HepG2 (cell line): ENCODE measurements around the gene LHFPL6. TPM values are rescaled to one million over a fixed set of nuclear protein-coding genes. Genes with fewer than 3 reads are reported as not detected.

Experiments used
- ATAC-seq: fragments of 200-7000 bp; cut with Tn5 transposase; 3 replicates; pipeline ENCODE4 v1.9.1; 2020; ENCODE audit warnings: mild to moderate bottlenecking, moderate library complexity
- BruUV-seq: library from RNA; stranded (reverse); fragments of 400-500 nt; replicated peaks from 2 replicates; lab custom pipeline; 2021; lab: Mats Ljungman, UMichigan
- CTCF ChIA-PET: fragments of 300-600 bp; formaldehyde crosslinking; extraction: SDS; loops from one replicate; lab custom pipeline; 2021; ENCODE audit warnings: low total read pairs, inconsistent platforms, low intra/inter-chr PET ratio; lab: Yijun Ruan, JAX
- POLR2A ChIA-PET: fragments of 350-600 bp; sonication (Branson Sonifier 250); formaldehyde crosslinking; loops from one replicate; lab custom pipeline; 2020; ENCODE audit warnings: antibody characterized with exemption, inconsistent platforms; lab: Yijun Ruan, JAX
- DNase-seq: peaks from one replicate; pipeline ENCODE4 v3.0.0-alpha.2; 2015; ENCODE audit warnings: low spot score
- FAIRE-seq: peaks from 3 replicates; lab custom pipeline; 2011; peaks lifted over from hg19 to GRCh38; lab: Jason Lieb, UNC
- H2AFZ ChIP-seq: one replicate; pipeline ENCODE4 v1.6.1; 2011; ENCODE audit warnings: low read length, inconsistent platforms
- H3K27ac ChIP-seq: fragments of 300-600 bp; 3 replicates; pipeline ENCODE4 v1.8.0; 2011; ENCODE audit warnings: mixed run types, mild to moderate bottlenecking, mixed read lengths, low read length, inconsistent platforms; ENCODE audit not compliant: insufficient read depth; ENCODE audit errors: extremely low read length
- H3K27me3 ChIP-seq, 2 experiments: fragments of 200-600 bp in 1 of 2; 2 replicates in 1 of 2; 3 replicates in 1 of 2; pipeline versions ENCODE4 v1.6.0 to v1.8.0; 2011; ENCODE audit warnings: low read length in 2 of 2, mild to moderate bottlenecking in 2 of 2, moderate library complexity in 2 of 2, inconsistent platforms in 1 of 2; ENCODE audit not compliant: insufficient read depth in 2 of 2, control insufficient read depth in 1 of 2
- H3K36me3 ChIP-seq, 2 experiments: fragments of 200-600 bp in 1 of 2; replicated peaks in 1 of 2; 2 replicates in 1 of 2; 3 replicates in 1 of 2; pipeline versions ENCODE4 v1.5.1 to v1.8.0; 2011; ENCODE audit warnings: low read length in 2 of 2, inconsistent platforms in 1 of 2; ENCODE audit not compliant: insufficient read depth in 2 of 2, control insufficient read depth in 1 of 2
- H3K4me1 ChIP-seq: 2 replicates; pipeline ENCODE4 v1.5.1; 2012; ENCODE audit warnings: low read length, inconsistent platforms; ENCODE audit not compliant: insufficient read depth
- H3K4me2 ChIP-seq: 2 replicates; pipeline ENCODE4 v1.6.0; 2011; ENCODE audit warnings: low read depth, low read length, inconsistent platforms
- H3K4me3 ChIP-seq, 3 experiments: fragments of 200-600 bp in 1 of 3; sonication (generic), shearing (Covaris generic) in 1 of 3; replicated peaks in 1 of 3; 2 replicates each; pipeline ENCODE4 v1.5.1; 2011 to 2016; ENCODE audit warnings: low read length in 3 of 3, inconsistent platforms in 2 of 3, low read depth in 2 of 3, mild to moderate bottlenecking in 2 of 3, control low read depth in 1 of 3, mixed read lengths in 1 of 3; ENCODE audit not compliant: insufficient read depth in 1 of 3
- H3K79me2 ChIP-seq: one replicate; pipeline ENCODE4 v1.6.1; 2011; ENCODE audit warnings: low read length, inconsistent platforms; ENCODE audit not compliant: insufficient read depth
- H3K9ac ChIP-seq: 2 replicates; pipeline ENCODE4 v1.6.0; 2011; ENCODE audit warnings: mild to moderate bottlenecking, low read depth, low read length, inconsistent platforms; ENCODE audit not compliant: insufficient read depth
- H3K9me3 ChIP-seq: 2 replicates; pipeline ENCODE4 v1.5.1; 2012; ENCODE audit warnings: mild to moderate bottlenecking, low read length
- H4K20me1 ChIP-seq: 2 replicates; pipeline ENCODE4 v1.6.0; 2011; ENCODE audit warnings: inconsistent platforms, mild to moderate bottlenecking, low read length, moderate library complexity; ENCODE audit not compliant: insufficient read depth
- FIP1L1 ChIP-seq: fragments of 200-400 bp; formaldehyde crosslinking; IDR thresholded peaks from 2 replicates; pipeline ENCODE4 v1.6.1; 2018; ENCODE audit warnings: low read depth, mild to moderate bottlenecking, low read length, moderate library complexity, borderline replicate concordance; ENCODE audit not compliant: insufficient read depth
- GABPA ChIP-seq, 2 experiments: IDR thresholded peaks; 2 replicates each; pipeline ENCODE4 v1.6.1; 2011 to 2016; ENCODE audit warnings: low read depth in 2 of 2, low read length in 1 of 2, missing biosample characterization in 1 of 2, missing genetic modification characterization in 1 of 2
- HHEX ChIP-seq: IDR thresholded peaks from 2 replicates; pipeline ENCODE4 v1.6.1; 2016; ENCODE audit warnings: control low read depth
- MBD4 ChIP-seq: IDR thresholded peaks from 2 replicates; pipeline ENCODE4 v1.6.1; 2012; ENCODE audit warnings: low read length, inconsistent platforms, borderline replicate concordance
- REXO4 ChIP-seq: sonication (generic); formaldehyde crosslinking; IDR thresholded peaks from 2 replicates; pipeline ENCODE4 v1.8.0; 2022; ENCODE audit warnings: missing genetic modification reagents, mild to moderate bottlenecking, borderline replicate concordance
- SAFB2 ChIP-seq: sonication (generic); formaldehyde crosslinking; IDR thresholded peaks from 2 replicates; pipeline ENCODE4 v1.5.1; 2020; ENCODE audit warnings: missing genetic modification reagents, low read depth, mild to moderate bottlenecking, borderline replicate concordance
- SATB2 ChIP-seq: sonication (generic); formaldehyde crosslinking; IDR thresholded peaks from 2 replicates; pipeline ENCODE4 v1.5.0; 2020; ENCODE audit warnings: missing genetic modification reagents
- TEAD2 ChIP-seq: sonication (generic); formaldehyde crosslinking; IDR thresholded peaks from 2 replicates; pipeline ENCODE4 v1.9.0; 2021; ENCODE audit warnings: missing genetic modification reagents
- ZNF557 ChIP-seq: sonication (generic); formaldehyde crosslinking; IDR thresholded peaks from 2 replicates; pipeline ENCODE4 v1.4.0; 2020; ENCODE audit warnings: missing genetic modification reagents
- WGBS: methylation state at CpG from one replicate; pipeline ENCODE4 v1.1.6; 2017; ENCODE audit warnings: low lambda C conversion rate; 5-methylcytosine and 5-hydroxymethylcytosine counted together
- in situ Hi-C: cut with HindIII; loops from 2 replicates; pipeline ENCODE4 v1.10.0; 2017; ENCODE audit warnings: low pct_unique_long_range_greater_than_20kb; ENCODE audit not compliant: extremely low pct_ligation_motif_present
- intact Hi-C: fragments of 100-400 bp; cut with micrococcal nuclease; formaldehyde crosslinking; loops from one replicate; pipeline ENCODE4 v1.10.0; 2022; ENCODE audit not compliant: unreplicated experiment
- polyA plus RNA-seq, 8 experiments: library from polyadenylated mRNA; depleted of rRNA in 3 of 8; stranded (reverse) in 7 of 8; unstranded in 1 of 8; fragments of >200 nt; fragmentation: Illumina TruSeq in 4 of 8; extraction: Trizol in 4 of 8; gene quantifications; 2 replicates each; pipeline versions ENCODE4 v1.2.1 to v1.2.3, GENCODE V29; 2011 to 2016; ENCODE audit warnings: low read depth in 4 of 8, missing spikeins in 1 of 8, mixed read lengths in 1 of 8; ENCODE audit not compliant: insufficient read depth in 1 of 8
- total RNA-seq, 5 experiments: library from RNA; depleted of rRNA; stranded (reverse); fragments of >200 nt; fragmentation: Illumina TruSeq; extraction: Trizol; gene quantifications; 2 replicates each; pipeline ENCODE4 v1.2.3, GENCODE V29; 2016; ENCODE audit warnings: low read depth in 1 of 5
- TF ChIP-seq, protein P1 (sequence below): sonication (generic); formaldehyde crosslinking; IDR thresholded peaks from 2 replicates; pipeline ENCODE4 v1.4.0; 2020; ENCODE audit warnings: missing genetic modification reagents, borderline replicate concordance

The LHFPL6 gene
- total and polyA plus RNA-seq, 2 of the 13 experiments (the other 11 are each of a cell fraction or from before 2014, with no cell fraction given), result not detected

DNA sequence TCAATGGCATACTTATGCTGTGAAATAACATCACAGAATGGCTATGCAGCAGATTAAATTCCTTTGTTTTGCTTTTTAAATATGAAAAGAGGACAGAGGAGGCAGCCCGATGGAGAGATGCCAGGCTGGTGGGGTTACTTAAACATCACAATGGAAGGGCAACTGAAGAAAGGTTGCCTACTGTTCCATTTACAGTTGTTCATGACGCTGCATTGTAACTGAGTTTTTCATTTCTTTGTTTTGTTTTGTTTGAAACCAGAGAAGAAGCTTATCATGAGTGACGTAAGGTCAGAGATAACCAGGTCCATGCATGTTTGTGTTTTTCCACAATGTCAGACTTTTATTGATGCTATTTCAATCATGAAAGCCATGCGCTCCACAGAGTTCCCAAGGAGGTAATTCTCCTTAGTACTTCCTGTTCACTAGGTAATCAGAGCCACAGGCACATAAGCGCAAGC is 273.8 kb downstream of the LHFPL6 start:
- no peak for ATAC-seq
- H3K9ac ChIP-seq, result no peak overlapping the region
- no peak for TF ChIP-seq GABPA (IDR thresholded peaks at IDR 0.05; ENCODE audit: low read depth, low read length)
- no peak for TF ChIP-seq GABPA (CRISPR knock-in tag; IDR thresholded peaks at IDR 0.05; ENCODE audit: low read depth)
- TF ChIP-seq REXO4, result no peak
- no peak for TF ChIP-seq ZNF557
- TF ChIP-seq, protein P1, sequence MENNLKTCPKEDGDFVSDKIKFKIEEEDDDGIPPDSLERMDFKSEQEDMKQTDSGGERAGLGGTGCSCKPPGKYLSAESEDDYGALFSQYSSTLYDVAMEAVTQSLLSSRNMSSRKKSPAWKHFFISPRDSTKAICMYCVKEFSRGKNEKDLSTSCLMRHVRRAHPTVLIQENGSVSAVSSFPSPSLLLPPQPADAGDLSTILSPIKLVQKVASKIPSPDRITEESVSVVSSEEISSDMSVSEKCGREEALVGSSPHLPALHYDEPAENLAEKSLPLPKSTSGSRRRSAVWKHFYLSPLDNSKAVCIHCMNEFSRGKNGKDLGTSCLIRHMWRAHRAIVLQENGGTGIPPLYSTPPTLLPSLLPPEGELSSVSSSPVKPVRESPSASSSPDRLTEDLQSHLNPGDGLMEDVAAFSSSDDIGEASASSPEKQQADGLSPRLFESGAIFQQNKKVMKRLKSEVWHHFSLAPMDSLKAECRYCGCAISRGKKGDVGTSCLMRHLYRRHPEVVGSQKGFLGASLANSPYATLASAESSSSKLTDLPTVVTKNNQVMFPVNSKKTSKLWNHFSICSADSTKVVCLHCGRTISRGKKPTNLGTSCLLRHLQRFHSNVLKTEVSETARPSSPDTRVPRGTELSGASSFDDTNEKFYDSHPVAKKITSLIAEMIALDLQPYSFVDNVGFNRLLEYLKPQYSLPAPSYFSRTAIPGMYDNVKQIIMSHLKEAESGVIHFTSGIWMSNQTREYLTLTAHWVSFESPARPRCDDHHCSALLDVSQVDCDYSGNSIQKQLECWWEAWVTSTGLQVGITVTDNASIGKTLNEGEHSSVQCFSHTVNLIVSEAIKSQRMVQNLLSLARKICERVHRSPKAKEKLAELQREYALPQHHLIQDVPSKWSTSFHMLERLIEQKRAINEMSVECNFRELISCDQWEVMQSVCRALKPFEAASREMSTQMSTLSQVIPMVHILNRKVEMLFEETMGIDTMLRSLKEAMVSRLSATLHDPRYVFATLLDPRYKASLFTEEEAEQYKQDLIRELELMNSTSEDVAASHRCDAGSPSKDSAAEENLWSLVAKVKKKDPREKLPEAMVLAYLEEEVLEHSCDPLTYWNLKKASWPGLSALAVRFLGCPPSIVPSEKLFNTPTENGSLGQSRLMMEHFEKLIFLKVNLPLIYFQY (CRISPR knock-in tag), result no peak
- TF ChIP-seq SAFB2 (CRISPR knock-in tag), result no peak
- TF ChIP-seq SATB2 (CRISPR knock-in tag), result no peak
- no peak for TF ChIP-seq HHEX (CRISPR knock-in tag)
- no peak for TF ChIP-seq MBD4
- TF ChIP-seq TEAD2 (CRISPR knock-in tag), result no peak
- TF ChIP-seq FIP1L1, result no peak
- TF ChIP-seq, all 625 proteins: peak for 0
- H4K20me1 ChIP-seq, result no peaks in the 10 kb centered on the region
- no peak overlapping the region for H3K4me3 ChIP-seq
- CTCF ChIA-PET, result no interaction called here
- no peaks in the 10 kb centered on the region for H3K36me3 ChIP-seq
- peaks cover 5% of the 10 kb centered on the region; the same call in 1 of the 2 replicates for H3K9me3 ChIP-seq
- BruUV-seq, result no TSS peak
- H3K4me2 ChIP-seq, result no peak overlapping the region
- no peaks in the 10 kb centered on the region for H3K79me2 ChIP-seq
- in situ Hi-C loops, result no loop called here
- H3K27me3 ChIP-seq, result no peaks in the 10 kb centered on the region
- H2AFZ ChIP-seq, result no peak overlapping the region
- H3K27ac ChIP-seq, result no peak overlapping the region
- FAIRE-seq, result no peak
- no peaks in the 10 kb centered on the region for H3K4me1 ChIP-seq
- no peak for DNase-seq
- intact Hi-C loops, result no loop called here
- POLR2A ChIA-PET, result no interaction called here
- WGBS, result 42% methylated on average over 5 of the region's 5 CpGs
